NCI-H446 treated with DMSO at 0.1 percent for 48 hours (cell line): ENCODE results near the gene ERGIC2.
"Not testable (repeated sequence)": the region's sequence is repeated elsewhere in the genome, so short reads cannot be mapped to it uniquely, and the experiment has no call there.

ENCODE experiments used
- DNase-seq: peaks from one replicate; lab custom pipeline; 2025; lab: John Stamatoyannopoulos, UW

Gene ERGIC2, protein sequence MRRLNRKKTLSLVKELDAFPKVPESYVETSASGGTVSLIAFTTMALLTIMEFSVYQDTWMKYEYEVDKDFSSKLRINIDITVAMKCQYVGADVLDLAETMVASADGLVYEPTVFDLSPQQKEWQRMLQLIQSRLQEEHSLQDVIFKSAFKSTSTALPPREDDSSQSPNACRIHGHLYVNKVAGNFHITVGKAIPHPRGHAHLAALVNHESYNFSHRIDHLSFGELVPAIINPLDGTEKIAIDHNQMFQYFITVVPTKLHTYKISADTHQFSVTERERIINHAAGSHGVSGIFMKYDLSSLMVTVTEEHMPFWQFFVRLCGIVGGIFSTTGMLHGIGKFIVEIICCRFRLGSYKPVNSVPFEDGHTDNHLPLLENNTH

GRCh38 chr12:29380536-29381523 is at the start of gene ERGIC2:
Gene ERGIC2 (minus strand): TSS chr12:29381172. CDS start chr12:29371633, 9,539 bp downstream.
- peak; percentile 98 for DNase-seq

- no peak for DNase-seq
These were observed 49.7 kb upstream of the ERGIC2 start for GRCh38 chr12:29430716-29431044.

DNA sequence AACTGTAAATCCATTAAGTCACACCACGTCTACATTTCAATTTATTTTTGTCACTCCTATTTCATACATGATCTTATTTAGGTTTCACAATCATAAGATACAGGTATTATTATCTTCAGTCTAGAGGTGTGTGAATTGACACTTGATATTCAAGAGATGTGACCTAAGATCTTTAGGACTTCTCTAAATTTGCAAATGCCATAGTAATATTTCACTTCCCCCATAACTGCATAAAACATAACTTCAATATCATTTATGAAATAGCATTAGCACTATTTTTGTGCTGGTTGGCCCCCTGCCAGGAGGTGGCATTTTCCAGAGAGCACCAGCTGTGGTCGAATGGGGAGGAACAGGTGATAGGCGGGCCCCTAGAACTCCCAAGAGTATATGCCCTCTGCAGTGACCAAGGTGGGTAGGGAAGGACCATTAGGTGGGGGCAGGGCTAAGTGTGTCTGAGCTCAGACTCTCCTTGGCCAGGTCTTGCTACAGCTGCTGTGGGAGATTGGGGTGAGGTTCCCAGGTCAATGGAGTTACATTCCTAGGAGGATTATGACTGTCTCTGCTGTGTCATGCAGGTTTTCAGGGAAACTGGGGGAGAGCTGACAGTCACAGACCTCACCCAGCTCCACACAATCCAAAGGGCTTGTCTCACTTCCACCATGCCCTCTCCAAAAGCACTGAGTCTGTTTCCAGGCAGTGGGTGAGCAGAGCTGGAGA is 49.2 kb upstream of the ERGIC2 start:
- no peak for DNase-seq

GRCh38 chr12:29428633-29429032 is 47.7 kb upstream of the ERGIC2 start:
- no peak for DNase-seq

- no peak for DNase-seq
These were observed 47.0 kb upstream of the ERGIC2 start for GRCh38 chr12:29427964-29428363.

DNA sequence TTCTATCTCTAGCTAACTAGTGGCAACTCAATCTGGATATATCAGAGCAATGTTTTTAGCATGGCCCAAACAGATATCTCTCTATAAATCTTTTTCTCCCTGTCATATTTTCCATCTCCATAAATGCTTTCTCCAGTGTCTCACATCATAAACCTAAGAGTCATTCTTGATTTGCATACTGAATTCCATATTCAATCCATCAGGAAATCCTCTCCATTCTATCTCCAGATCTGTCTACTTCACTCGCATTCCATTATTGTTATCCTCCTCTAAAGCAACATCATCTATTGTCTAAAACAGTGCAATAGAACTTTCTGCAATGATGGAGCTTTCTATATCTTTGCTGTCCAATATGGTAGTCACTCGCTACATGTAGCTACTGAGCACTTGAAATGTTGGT is 45.5 kb upstream of the ERGIC2 start:
- DNase-seq = no peak

DNA sequence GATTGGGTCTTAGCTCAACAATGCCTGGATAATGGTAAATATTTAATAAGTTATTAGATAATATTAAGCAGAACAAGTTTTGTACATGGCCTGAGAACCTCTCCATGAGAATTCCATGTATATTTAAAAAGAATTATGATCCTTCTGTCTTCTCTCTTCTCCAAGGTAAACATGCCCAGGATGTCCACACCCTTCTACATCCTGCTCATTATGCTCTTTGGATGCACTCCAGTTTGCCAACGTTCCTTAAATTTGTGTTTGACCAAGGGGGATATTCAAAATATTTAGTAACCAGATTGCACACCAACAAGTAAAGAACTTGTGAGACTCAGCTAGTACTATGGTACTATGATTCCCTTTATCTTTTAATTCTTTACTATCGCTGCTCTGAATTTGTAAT is 44.8 kb upstream of the ERGIC2 start:
- no peak for DNase-seq

- DNase-seq = no peak
These were observed 35.8 kb upstream of the ERGIC2 start for GRCh38 chr12:29416748-29417147.

DNA sequence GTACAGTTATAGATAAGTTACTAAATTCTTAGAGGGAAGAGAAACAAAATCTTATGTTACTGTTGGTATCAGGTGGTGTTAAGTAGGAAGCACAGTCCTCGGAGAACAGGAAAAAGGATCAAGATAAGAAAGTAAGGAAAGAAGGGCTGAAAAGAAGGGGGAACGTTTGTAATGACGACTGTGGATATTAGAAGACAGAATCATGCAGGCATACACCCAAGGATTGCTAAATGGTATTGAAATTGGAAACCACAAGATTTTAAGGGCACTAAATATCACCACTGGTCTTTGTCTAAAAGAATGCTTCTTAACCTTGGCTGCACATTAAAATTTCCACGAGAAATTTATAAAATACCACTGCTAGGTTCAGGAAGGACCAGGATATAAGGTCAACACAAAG is 34.1 kb upstream of the ERGIC2 start:
- no peak for DNase-seq

GRCh38 chr12:29414368-29414767 is 33.4 kb upstream of the ERGIC2 start:
- DNase-seq = no peak

DNA sequence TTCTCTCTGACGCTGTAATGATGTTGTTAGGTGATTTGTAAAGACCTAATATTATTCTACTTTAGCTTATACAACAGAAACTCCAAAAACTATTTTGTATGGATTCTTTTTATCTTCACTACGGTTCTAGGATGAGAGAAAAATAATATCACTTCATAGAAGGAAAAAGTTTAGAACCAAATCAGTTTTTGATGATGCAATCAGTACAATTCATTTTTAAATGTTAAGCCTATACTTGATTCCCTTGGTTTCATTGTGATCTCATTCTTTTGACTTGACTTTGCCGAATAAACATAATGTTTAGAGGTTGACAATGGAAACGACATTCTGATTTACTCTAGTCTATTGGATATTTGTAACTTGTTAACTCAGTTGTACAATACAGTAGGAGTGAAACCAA is 24.6 kb upstream of the ERGIC2 start:
- no peak for DNase-seq

DNA sequence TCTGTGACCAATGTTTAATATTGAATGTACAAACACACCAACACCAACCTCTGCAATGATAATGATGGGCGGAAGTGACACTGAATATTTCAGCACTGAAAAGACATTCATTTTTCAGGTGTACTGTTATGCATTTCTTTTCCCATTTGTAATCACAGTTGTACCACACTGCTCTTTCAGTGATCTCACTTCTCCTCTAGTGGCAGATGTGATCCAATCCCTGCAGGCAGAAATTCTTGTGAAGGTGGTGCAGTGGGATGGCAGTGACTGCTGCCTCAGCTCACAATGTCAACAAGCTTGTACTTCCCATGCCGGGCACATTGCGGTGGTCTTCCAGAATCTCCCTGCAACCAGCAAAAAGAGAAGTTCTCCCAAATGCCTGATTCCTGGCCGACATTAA is 23.0 kb upstream of the ERGIC2 start:
- DNase-seq = no peak

GRCh38 chr12:29402437-29402836 is 21.5 kb upstream of the ERGIC2 start:
- DNase-seq = no peak

DNA sequence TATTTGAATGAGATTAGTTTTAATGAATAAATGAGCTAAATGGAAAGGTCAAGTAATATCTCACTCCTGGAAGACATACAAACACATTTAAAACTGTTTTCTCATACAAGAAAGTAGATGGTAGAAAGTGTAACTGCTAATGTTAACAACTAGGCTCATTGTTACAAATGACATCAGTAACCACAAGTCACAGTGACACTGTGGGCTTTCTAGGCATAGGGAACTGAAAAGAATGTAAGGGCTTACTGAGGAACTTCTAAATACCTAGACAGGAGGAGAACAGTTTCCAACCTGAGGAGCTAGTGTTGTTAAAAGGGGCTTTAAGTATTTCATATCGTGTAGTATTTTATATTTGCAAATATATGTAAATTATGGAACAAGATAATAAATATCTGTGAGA is 17.5 kb upstream of the ERGIC2 start:
- no peak for DNase-seq

GRCh38 chr12:29396774-29397173 is 15.8 kb upstream of the ERGIC2 start:
- no peak for DNase-seq

DNA sequence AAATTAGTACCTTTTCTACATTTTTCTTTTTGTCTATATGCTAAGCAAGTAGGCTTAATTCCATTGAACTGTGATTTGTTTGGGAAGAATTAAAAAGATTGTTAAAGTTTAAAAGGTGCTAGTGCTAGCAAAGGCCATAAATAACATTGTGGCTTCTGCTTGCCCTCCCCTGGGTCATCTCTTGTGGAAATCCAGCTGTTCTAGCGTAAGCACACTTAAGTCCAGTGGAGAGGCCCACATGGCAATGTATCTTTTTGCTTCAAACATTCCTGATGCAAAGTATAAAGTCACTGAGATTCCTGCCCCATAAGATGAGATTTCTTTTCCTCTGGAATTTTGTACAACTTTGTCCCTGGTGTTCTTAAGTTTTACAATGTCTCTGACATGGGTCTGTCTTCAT is 14.4 kb upstream of the ERGIC2 start:
- no peak for DNase-seq

DNA sequence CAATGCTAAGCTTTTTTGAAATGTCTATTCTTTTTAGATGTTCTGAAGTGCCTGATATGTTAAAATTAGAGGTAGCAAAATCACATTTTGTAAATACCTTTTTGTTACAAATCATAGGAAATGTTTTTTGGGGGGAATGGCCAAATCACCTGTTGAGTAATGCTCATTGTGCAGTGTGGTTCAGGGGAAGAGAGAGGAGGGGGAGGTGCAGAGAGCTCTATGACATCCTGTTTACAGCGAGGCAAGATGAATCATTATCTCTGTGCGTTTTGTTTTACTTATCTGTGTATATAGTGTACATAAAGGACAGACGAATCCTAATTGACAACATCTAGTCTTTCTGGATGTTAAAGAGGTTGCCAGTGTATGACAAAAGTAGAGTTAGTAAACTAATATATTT is 9.4 kb upstream of the ERGIC2 start:
- not testable (repeated sequence) for DNase-seq

GRCh38 chr12:29389295-29389919 is 8.4 kb upstream of the ERGIC2 start:
- no peak for DNase-seq

- not testable (repeated sequence) for DNase-seq
These were observed 5.2 kb upstream of the ERGIC2 start for GRCh38 chr12:29386084-29386680.

GRCh38 chr12:29385194-29385593 is 4.2 kb upstream of the ERGIC2 start:
- not testable (repeated sequence) for DNase-seq

DNA sequence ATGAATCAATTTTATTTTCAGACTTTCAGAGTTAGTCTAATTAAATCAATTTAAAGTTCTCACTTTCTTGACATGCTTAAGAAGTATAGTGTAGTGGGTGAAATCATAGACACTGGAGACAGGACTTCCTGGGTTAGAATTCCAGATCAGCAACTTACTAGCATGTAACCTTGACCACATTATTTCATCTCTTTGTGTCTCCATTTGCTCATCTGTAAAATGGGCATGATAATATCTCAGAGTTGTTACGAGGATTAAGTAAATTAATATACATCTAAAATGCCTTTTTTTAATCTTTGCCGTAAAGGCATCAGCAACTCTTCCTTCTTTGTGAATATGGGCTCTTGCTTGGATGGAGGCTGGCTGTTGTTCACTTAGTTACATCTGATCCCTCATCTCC is 1.3 kb upstream of the ERGIC2 start:
- DNase-seq = no peak

GRCh38 chr12:29376118-29376517 is 4.9 kb downstream of the ERGIC2 start:
- no peak for DNase-seq
